PC-3 (cell line): ENCODE results near the gene TRIP12. TPM values are rescaled to one million over a fixed set of nuclear protein-coding genes. Genes with fewer than 3 reads are reported as not detected.
A peak's percentile ranks its signal among the peaks of the same experiment; 100 is the strongest.

Source experiments
- ATAC-seq: fragments of 200-7000 bp; cut with Tn5 transposase; 2 replicates; pipeline ENCODE4 v1.9.1; 2020; ENCODE audit warnings: mild to moderate bottlenecking, moderate library complexity
- BruUV-seq: library from RNA; stranded (reverse); fragments of 400-500 nt; replicated peaks from 2 replicates; lab custom pipeline; 2021; lab: Mats Ljungman, UMichigan
- CTCF ChIA-PET: fragments of 300-600 bp; sonication (Branson Sonifier 250); formaldehyde crosslinking; loops from one replicate; lab custom pipeline; 2022; ENCODE audit warnings: antibody characterized with exemption; lab: Charles Lee
- POLR2A ChIA-PET: fragments of 300-600 bp; sonication (Branson Sonifier 250); formaldehyde crosslinking; loops from one replicate; lab custom pipeline; 2022; ENCODE audit warnings: antibody characterized with exemption; ENCODE audit not compliant: unreplicated experiment; lab: Charles Lee
- DNase-seq: peaks from one replicate; pipeline ENCODE4 v3.0.0-alpha.2; 2015
- H2AFZ ChIP-seq: fragments of 300-600 bp; sonication (generic); 2 replicates; pipeline ENCODE4 v1.6.0; 2016; ENCODE audit warnings: antibody characterized with exemption, low read length
- H3F3A ChIP-seq: fragments of 300-600 bp; sonication (generic); one replicate; pipeline ENCODE4 v1.6.0; 2017; ENCODE audit warnings: antibody characterized with exemption, low read length, control low read depth, mild to moderate bottlenecking; ENCODE audit not compliant: unreplicated experiment
- H3K27ac ChIP-seq: fragments of 300-600 bp; sonication (generic); 2 replicates; pipeline ENCODE4 v1.5.1; 2016; ENCODE audit warnings: mild to moderate bottlenecking, low read length
- H3K27me3 ChIP-seq: fragments of 300-600 bp; sonication (generic); 2 replicates; pipeline ENCODE4 v1.6.1; 2016; ENCODE audit warnings: low read length, mixed read lengths
- H3K36me3 ChIP-seq: fragments of 300-600 bp; sonication (generic); 2 replicates; pipeline ENCODE4 v1.6.1; 2016; ENCODE audit warnings: low read depth, mixed run types, low read length, mixed read lengths
- H3K4me1 ChIP-seq: fragments of 300-600 bp; sonication (generic); 2 replicates; pipeline ENCODE4 v1.5.1; 2016; ENCODE audit warnings: low read length; ENCODE audit not compliant: insufficient read depth
- H3K4me2 ChIP-seq: fragments of 300-600 bp; sonication (generic); 2 replicates; pipeline ENCODE4 v1.6.0; 2016; ENCODE audit warnings: low read length
- H3K4me3 ChIP-seq: fragments of 300-600 bp; sonication (generic); 2 replicates; pipeline ENCODE4 v1.5.1; 2016; ENCODE audit warnings: mild to moderate bottlenecking, low read length, mixed read lengths
- H3K79me2 ChIP-seq: fragments of 300-600 bp; sonication (generic); 2 replicates; pipeline ENCODE4 v1.6.1; 2017; ENCODE audit warnings: low read length, mixed read lengths
- H3K9ac ChIP-seq: fragments of 300-600 bp; sonication (generic); 2 replicates; pipeline ENCODE4 v1.6.0; 2016; ENCODE audit warnings: mild to moderate bottlenecking, low read length
- H3K9me2 ChIP-seq: fragments of 300-600 bp; sonication (generic); replicated peaks from 2 replicates; pipeline ENCODE4 v1.6.1; 2016; ENCODE audit warnings: mixed run types, low read length, mixed read lengths
- H3K9me3 ChIP-seq: fragments of 300-600 bp; sonication (generic); 2 replicates; pipeline ENCODE4 v1.6.1; 2016; ENCODE audit warnings: low read length, mixed read lengths
- H4K20me1 ChIP-seq: fragments of 300-600 bp; sonication (generic); 2 replicates; pipeline ENCODE4 v1.6.1; 2016; ENCODE audit warnings: low read length, mixed read lengths
- CTCF ChIP-seq: fragments of 300-600 bp; sonication (generic); conservative IDR thresholded peaks from 2 replicates; pipeline ENCODE4 v1.5.1; 2017; ENCODE audit warnings: antibody characterized with exemption, low read depth, mild to moderate bottlenecking, low read length
- EZH2 ChIP-seq: fragments of 300-600 bp; sonication (generic); IDR thresholded peaks from one replicate; pipeline ENCODE4 v1.6.1; 2017; ENCODE audit warnings: antibody characterized with exemption, mild to moderate bottlenecking, low read length; ENCODE audit not compliant: unreplicated experiment
- EZH2phosphoT487 ChIP-seq: fragments of 300-600 bp; sonication (generic); IDR thresholded peaks from 2 replicates; pipeline ENCODE4 v1.6.1; 2018; ENCODE audit warnings: mild to moderate bottlenecking, antibody characterized with exemption, low read length, borderline replicate concordance
- intact Hi-C: fragments of 100-400 bp; cut with micrococcal nuclease; formaldehyde crosslinking; loops from 2 replicates; pipeline ENCODE4 v1.9.0; 2023
- total RNA-seq: library from RNA; depleted of rRNA; stranded (reverse); fragments of >200 nt; gene quantifications from 2 replicates; pipeline ENCODE4 v1.2.3, GENCODE V29; 2014

TRIP12 gene
- total RNA-seq, 1 experiment from 2014 or later, result 113 TPM

DNA sequence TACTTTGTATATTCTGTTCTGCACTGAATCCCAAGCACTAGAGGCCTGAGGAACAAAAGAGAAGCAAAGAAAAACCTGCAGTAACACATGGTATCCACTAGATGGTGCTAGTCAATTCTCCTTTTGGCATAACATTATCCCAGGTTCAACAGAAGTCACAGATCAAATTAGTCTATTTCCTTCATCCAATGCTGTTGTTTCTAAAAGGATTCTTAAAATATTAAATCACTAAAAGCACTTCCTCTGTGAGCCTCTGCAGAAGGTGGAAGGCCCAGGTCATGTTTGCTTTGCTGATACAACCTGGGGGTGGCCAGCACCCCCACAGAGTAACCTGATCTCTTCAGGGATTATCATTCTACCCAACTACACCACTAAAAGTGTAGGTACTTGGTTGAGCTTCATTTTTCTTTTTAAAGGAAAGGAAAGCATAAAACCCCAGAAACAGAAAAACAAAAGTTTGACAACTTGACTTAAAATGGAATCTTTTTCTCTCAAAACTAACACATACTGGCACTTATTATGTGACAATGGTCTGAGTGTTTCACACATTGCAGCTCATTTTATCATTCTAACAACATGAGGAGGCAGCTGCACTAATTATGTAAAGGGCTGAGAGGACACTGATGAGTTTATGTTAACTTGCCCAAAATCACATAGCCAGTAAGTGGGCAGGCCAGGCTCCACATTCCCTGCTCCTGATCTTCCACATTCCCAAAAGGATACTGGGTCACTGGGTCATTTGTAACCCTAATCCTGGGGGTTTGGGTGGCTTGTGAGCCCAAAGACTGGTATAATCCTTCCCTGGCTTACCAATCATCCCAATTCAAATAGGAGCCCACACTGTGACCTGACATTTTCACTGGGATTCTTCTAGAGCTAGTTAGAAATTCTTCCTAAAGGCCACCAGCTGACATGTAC is 140.7 kb downstream of the TRIP12 start:
- H3K4me3 ChIP-seq, result no peak overlapping the region
- peaks cover 42% of the 10 kb centered on the region for H3K36me3 ChIP-seq
- no peaks in the 10 kb centered on the region for H3K9me2 ChIP-seq
- H3K79me2 ChIP-seq, result no peaks in the 10 kb centered on the region
- H3K27me3 ChIP-seq, result no peaks in the 10 kb centered on the region
- H3K27ac ChIP-seq, result no peak overlapping the region
- peaks cover 11% of the 10 kb centered on the region for H3K4me1 ChIP-seq
- DNase-seq (peak; percentile 59), ATAC-seq (peak; percentile 89)
- ChIA-PET POLR2A (no interaction called here), CTCF (interaction anchor here (0.6 to 1.0 kb wide), 5 partner anchors 16 to 418 kb away, joined by 3 to 4 read pairs (median 3); no protein-coding TSS in a partner anchor)
- H3F3A ChIP-seq, result no peaks in the 10 kb centered on the region
- 0 out of 2 replicates have a peak, but pooled peaks cover 7% of the 10 kb centered on the region for H4K20me1 ChIP-seq
- no TSS peak for BruUV-seq
- H3K9ac ChIP-seq, result no peak overlapping the region
- H3K9me3 ChIP-seq, result no peaks in the 10 kb centered on the region
- peak overlapping the region; percentile 45 for H3K4me2 ChIP-seq
- intact Hi-C loops, result loop anchor here (5.0 kb wide), 1 partner anchor 141 kb away; the partner anchor contains the start of genes FBXO36 and TRIP12
- TF ChIP-seq CTCF (peak; percentile 90), EZH2phosphoT487 (no peak), EZH2 (no peak)
- H2AFZ ChIP-seq, result no peak overlapping the region

DNA sequence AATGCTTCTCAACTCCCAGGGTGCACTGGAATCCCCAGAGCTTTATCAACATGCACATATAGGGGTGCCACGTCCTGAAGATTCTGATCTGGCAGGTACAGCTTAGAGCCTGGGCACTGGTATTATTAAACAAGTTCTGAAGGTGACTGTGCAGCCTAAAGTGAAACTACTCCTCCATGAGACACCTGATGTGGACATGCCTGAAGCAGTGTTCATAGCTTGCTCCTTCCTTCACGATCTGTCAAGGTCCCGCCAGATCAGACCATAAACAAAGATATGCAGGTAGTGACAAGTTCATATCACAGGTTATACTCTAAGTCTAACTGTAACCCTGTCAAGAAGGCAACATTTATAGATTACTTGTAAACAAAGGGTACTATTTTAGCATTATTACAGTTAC is 142.2 kb downstream of the TRIP12 start:
- Histone ChIP-seq H3K4me3 (no peak overlapping the region), H3K4me2 (no peak overlapping the region), H4K20me1 (0 out of 2 replicates have a peak, but pooled peaks cover 7% of the 10 kb centered on the region), H3K27me3 (no peaks in the 10 kb centered on the region), H3K9me3 (no peaks in the 10 kb centered on the region), H3K79me2 (no peaks in the 10 kb centered on the region), H3F3A (no peaks in the 10 kb centered on the region), H3K9ac (no peak overlapping the region), H3K9me2 (no peaks in the 10 kb centered on the region), H2AFZ (no peak overlapping the region), H3K4me1 (peaks cover 11% of the 10 kb centered on the region), H3K36me3 (peaks cover 34% of the 10 kb centered on the region), H3K27ac (no peak overlapping the region)
- no peak for ATAC-seq
- POLR2A ChIA-PET, result no interaction called here
- intact Hi-C loops, result loop anchor here (5.0 kb wide), 1 partner anchor 143 kb away; the partner anchor contains the start of genes FBXO36 and TRIP12
- CTCF ChIA-PET, result interaction anchor here (0.6 kb wide), 1 partner anchor 9 kb away, joined by 3 read pairs; no protein-coding TSS in a partner anchor
- TF ChIP-seq EZH2 (no peak), CTCF (no peak), EZH2phosphoT487 (no peak)
- DNase-seq, result no peak
- BruUV-seq, result no TSS peak
